GM19240 (cell line): ENCODE data around the gene PLEKHH2.

Source experiments
- DNase-seq: peaks from one replicate; pipeline ENCODE4 v3.0.0; 2011; ENCODE audit warnings: low spot score; ENCODE audit not compliant: insufficient read length

Gene PLEKHH2

GRCh38 chr2:43806719-43807031 lies 169.6 kb downstream of the PLEKHH2 start:
- no peak for DNase-seq

DNA sequence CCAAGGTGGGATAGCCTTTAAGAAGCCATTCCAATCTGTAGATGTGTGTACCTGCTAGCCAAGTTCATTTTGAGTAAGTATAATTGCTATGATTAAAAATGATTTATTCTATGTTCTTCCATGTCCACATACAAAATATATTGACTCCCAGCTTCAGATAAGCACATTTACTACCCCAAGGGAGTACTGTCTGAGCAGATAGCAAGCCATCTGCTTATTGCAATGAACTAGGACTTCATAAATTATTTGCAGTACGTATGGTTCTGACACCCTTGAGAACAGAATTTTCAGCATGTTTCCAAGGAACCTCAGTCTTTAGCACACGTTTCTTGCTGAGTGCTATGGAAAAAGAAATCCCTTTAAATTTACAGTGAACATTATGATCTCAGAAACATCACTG lies 173.4 kb downstream of the PLEKHH2 start:
- DNase-seq: no peak

- DNase-seq: no peak
Measured at GRCh38 chr2:43810888-43811287, 173.8 kb downstream of the PLEKHH2 start.

- DNase-seq: no peak
Measured at GRCh38 chr2:43812006-43812405, 174.9 kb downstream of the PLEKHH2 start.

GRCh38 chr2:43812947-43813346 lies 175.9 kb downstream of the PLEKHH2 start:
- no peak for DNase-seq

- DNase-seq: no peak
Measured at GRCh38 chr2:43814711-43815110, 177.7 kb downstream of the PLEKHH2 start.
